Esophagus squamous epithelium (tissue), 5 donors: ENCODE measurements around the gene MMP3. TPM values are rescaled to one million over a fixed set of nuclear protein-coding genes. Genes with fewer than 3 reads are reported as not detected.

Experiments used
- DNase-seq: peaks from one replicate; lab custom pipeline; 2025; lab: John Stamatoyannopoulos, UW
- H3K27ac ChIP-seq, 4 donors: fragments of 200-600 bp; sonication (generic); one replicate each; pipeline ENCODE4 v1.5.1; 2016 to 2019; ENCODE audit warnings: mild to moderate bottlenecking in 1 of 4
- H3K27me3 ChIP-seq, 4 donors: fragments of 200-600 bp; sonication (generic); 1 replicate in 3 of 4; 2 replicates in 1 of 4; pipeline versions ENCODE4 v1.5.1 to v1.6.0; 2017 to 2021; ENCODE audit warnings: antibody characterized with exemption in 1 of 4
- H3K36me3 ChIP-seq, 3 donors: fragments of 200-600 bp; sonication (generic); one replicate each; pipeline ENCODE4 v1.5.1; 2016 to 2019
- H3K4me1 ChIP-seq, 3 donors: fragments of 200-600 bp; sonication (generic); one replicate each; pipeline ENCODE4 v1.5.1; 2017 to 2019
- H3K4me3 ChIP-seq, 4 donors: fragments of 200-600 bp; sonication (generic); 1 replicate in 3 of 4; 2 replicates in 1 of 4; pipeline ENCODE4 v1.5.1; 2016 to 2019; ENCODE audit warnings: mild to moderate bottlenecking in 2 of 4, moderate library complexity in 1 of 4
- H3K9me3 ChIP-seq, 3 donors: fragments of 200-600 bp; sonication (generic); one replicate each; pipeline ENCODE4 v1.5.1; 2016 to 2019
- CTCF ChIP-seq, 6 experiments: fragments of 450-650 bp in 4 of 6; fragments of 200-600 bp in 2 of 6; sonication (generic) in 2 of 6; IDR thresholded peaks; one replicate each; pipeline ENCODE4 v1.5.1; 2016 to 2019; ENCODE audit warnings: antibody characterized with exemption in 6 of 6, mild to moderate bottlenecking in 4 of 6, moderate library complexity in 4 of 6
- POLR2A ChIP-seq, 4 donors: fragments of 450-650 bp; IDR thresholded peaks; one replicate each; pipeline ENCODE4 v1.6.1; 2017; ENCODE audit warnings: antibody characterized with exemption in 4 of 4, mild to moderate bottlenecking in 4 of 4, moderate library complexity in 3 of 4
- WGBS, 2 donors: methylation state at CpG; one replicate each; pipeline ENCODE4 v1.1.5; 2018; 5-methylcytosine and 5-hydroxymethylcytosine counted together
- intact Hi-C: fragments of 100-400 bp; cut with DNase I; formaldehyde crosslinking; loops from one replicate; pipeline ENCODE4 v1.15.0; 2022
- total RNA-seq, 4 donors: library from RNA; depleted of rRNA; stranded (reverse); fragments of >200 nt; gene quantifications; one replicate each; pipeline ENCODE4 v1.1.0, GENCODE V29; 2016
- donor health status: DM: yes; HTN: yes; CAD: no.

MMP3 gene
- total RNA-seq, 4 donors from 2014 or later, result not detected

GRCh38 chr11:102853956-102854355, 10.5 kb upstream of the MMP3 start:
- Histone ChIP-seq H3K27me3 (no peaks in the 10 kb centered on the region), H3K4me1 (peaks cover 0 to 13% (median 4%) of the 10 kb centered on the region in 3 donors), H3K9me3 (no peaks in the 10 kb centered on the region), H3K27ac (no peak overlapping the region), H3K36me3 (no peaks in the 10 kb centered on the region), H3K4me3 (no peak overlapping the region)
- DNase-seq, result no peak
- 35 to 46% methylated on average over 2 of the region's 2 CpGs for WGBS, 2 donors
- no peak for TF ChIP-seq CTCF (IDR thresholded peaks at IDR 0.05)
- no peak for TF ChIP-seq POLR2A (IDR thresholded peaks at IDR 0.05)
- intact Hi-C loops, result no loop called here

GRCh38 chr11:102853055-102853454, 9.6 kb upstream of the MMP3 start:
- Histone ChIP-seq H3K9me3 (no peaks in the 10 kb centered on the region), H3K4me1 (peaks cover 0 to 13% (median 4%) of the 10 kb centered on the region in 3 donors), H3K27me3 (no peaks in the 10 kb centered on the region), H3K27ac (no peak overlapping the region), H3K4me3 (no peak overlapping the region), H3K36me3 (no peaks in the 10 kb centered on the region)
- no peak for TF ChIP-seq POLR2A (IDR thresholded peaks at IDR 0.05)
- TF ChIP-seq CTCF (IDR thresholded peaks at IDR 0.05), result no peak
- no peak for DNase-seq
- intact Hi-C loops, result no loop called here
- WGBS, 2 donors, result 77 to 85% methylated on average over 3 of the region's 3 CpGs

- 45 to 49% methylated on average over 7 of the region's 7 CpGs for WGBS, 2 donors
- Histone ChIP-seq H3K4me1 (peaks cover 0 to 18% (median 4%) of the 10 kb centered on the region in 3 donors), H3K36me3 (no peaks in the 10 kb centered on the region), H3K27me3 (peaks cover 0 to 7% (median 0%) of the 10 kb centered on the region in 4 donors), H3K27ac (no peak overlapping the region), H3K4me3 (no peak overlapping the region), H3K9me3 (no peaks in the 10 kb centered on the region)
- intact Hi-C loops, result no loop called here
- no peak for TF ChIP-seq CTCF (IDR thresholded peaks at IDR 0.05)
- TF ChIP-seq POLR2A (IDR thresholded peaks at IDR 0.05), result no peak
- no peak for DNase-seq
Measured at GRCh38 chr11:102850973-102851745, 7.8 kb upstream of the MMP3 start.

GRCh38 chr11:102849311-102849710, 5.9 kb upstream of the MMP3 start:
- H3K36me3 ChIP-seq, result no peaks in the 10 kb centered on the region
- intact Hi-C loops, result no loop called here
- TF ChIP-seq CTCF (IDR thresholded peaks at IDR 0.05), result no peak
- TF ChIP-seq POLR2A (IDR thresholded peaks at IDR 0.05), result no peak
- no peaks in the 10 kb centered on the region for H3K9me3 ChIP-seq
- no peak for DNase-seq
- H3K4me3 ChIP-seq, result no peak overlapping the region
- H3K4me1 ChIP-seq, result peaks cover 0 to 18% (median 4%) of the 10 kb centered on the region in 3 donors
- WGBS, 2 donors, result 25 to 28% methylated on average over 1 of the region's 1 CpG
- peaks cover 0 to 24% (median 0%) of the 10 kb centered on the region in 4 donors for H3K27me3 ChIP-seq
- H3K27ac ChIP-seq, result no peak overlapping the region

- TF ChIP-seq POLR2A (IDR thresholded peaks at IDR 0.05) (no peak), CTCF (IDR thresholded peaks at IDR 0.05) (no peak)
- H3K4me1 ChIP-seq, result peaks cover 0 to 8% (median 0%) of the 10 kb centered on the region in 3 donors
- no peak overlapping the region for H3K4me3 ChIP-seq
- no peak for DNase-seq
- H3K36me3 ChIP-seq, result no peaks in the 10 kb centered on the region
- WGBS, 2 donors, result 20 to 22% methylated on average over 3 of the region's 3 CpGs
- intact Hi-C loops, result no loop called here
- H3K9me3 ChIP-seq, result no peaks in the 10 kb centered on the region
- no peak overlapping the region for H3K27ac ChIP-seq
- peaks cover 0 to 43% (median 0%) of the 10 kb centered on the region in 4 donors for H3K27me3 ChIP-seq
Measured at GRCh38 chr11:102846292-102846691, 2.9 kb upstream of the MMP3 start.
